HG03135 (cell line): ENCODE measurements around the gene SUCO.

Experiments
- ATAC-seq: cut with Tn5 transposase; IDR thresholded peaks from one replicate; pipeline ENCODE4 v1.9.1; 2021; ENCODE audit warnings: mild to moderate bottlenecking, moderate library complexity; ENCODE audit not compliant: unreplicated experiment

SUCO gene

DNA sequence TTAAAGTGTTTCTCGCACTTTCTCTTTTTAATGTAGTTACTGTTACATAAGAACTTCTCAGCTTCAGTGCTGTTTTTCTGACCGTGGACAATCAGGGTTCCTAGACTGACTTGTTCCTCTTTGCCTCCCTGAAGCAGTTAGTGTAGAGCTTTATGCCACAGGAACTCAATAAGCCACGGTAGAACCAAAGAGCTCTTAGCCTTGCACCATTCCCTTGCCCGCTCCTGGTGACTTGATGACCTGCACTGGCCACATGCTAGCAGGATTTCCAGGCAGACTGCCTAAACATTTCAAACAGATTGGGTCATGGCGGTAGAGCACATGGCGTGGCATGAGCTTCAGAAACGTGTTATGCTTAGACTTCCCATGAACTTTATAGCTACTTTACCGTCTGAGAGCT, 107.2 kb downstream of the SUCO start:
- no peak for ATAC-seq

DNA sequence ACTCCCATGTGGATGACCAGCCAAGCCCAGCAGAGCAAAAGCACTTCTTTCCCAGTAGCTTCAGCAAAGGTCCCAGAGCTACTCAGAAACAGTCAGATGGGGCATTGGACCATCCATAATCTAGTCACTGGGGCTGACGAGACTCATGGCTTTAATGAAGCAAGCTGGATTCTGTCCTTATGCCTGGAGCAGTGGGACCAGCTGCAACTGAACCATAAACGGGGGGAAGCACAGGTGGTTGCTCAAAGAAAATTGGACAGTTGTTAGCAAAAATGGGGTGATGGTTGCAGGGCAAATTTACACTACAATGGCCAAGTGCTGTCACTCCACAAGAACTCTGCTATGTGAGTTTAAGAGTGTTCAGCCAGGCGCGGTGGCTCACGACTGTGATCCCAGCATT, 108.5 kb downstream of the SUCO start:
- ATAC-seq: no peak

DNA sequence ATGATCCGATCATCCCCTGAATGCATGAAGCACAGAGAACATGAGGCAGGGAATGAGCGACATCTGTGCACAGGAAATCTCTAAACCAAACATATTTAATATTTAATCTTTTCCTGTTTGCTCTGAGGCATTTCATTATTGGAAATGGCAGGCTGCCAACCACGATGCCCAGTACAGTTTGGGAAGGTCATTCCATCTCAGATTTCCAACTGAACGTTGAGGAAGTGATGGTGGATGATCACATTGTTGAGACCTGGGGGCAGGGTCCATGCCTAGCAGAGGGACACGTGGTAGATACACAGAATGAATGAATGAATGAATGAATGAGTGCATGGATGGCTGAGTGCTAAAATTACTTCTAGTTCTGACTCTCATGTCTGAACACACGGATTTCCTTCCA, 110.0 kb downstream of the SUCO start:
- no peak for ATAC-seq

DNA sequence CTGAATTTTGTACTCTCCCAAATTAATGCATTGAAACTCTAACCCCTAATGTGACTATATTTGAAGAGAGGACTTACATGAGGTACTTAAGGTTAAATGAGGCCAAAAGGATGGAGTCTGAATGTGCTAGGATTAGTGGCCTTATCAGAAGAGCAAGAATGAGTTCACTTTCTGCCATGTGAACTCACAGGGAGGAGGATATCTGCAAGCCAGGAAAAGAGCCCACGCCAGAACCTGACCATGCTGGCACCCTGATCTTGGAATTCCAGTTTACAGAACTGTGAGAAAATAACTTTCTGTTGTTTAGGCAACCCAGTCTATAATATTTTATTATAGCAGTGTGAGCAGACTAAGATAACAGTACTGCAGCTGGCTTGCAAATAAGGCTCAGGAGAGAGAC, 113.7 kb downstream of the SUCO start:
- no peak for ATAC-seq

DNA sequence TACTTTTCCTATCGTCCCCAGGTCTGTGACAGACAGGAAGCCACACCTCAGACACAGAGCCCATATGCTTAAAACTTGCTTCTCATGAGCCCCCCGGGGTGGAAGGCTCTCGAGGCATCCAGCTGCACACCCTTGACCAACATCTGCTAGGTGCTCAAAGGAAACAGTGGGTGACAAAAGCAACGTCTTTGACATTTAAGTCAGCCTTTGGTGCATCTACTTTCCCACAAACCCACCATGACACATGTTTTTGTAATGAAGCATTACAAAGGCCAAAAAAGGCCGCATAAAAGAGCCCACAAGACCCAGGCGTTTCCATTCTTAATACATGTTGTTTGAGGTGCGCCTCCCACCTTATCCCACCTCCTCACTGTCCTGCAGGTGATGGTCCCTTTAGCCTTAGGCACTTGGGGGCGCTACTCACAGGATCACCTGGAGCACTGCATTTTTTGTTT, 114.2 kb downstream of the SUCO start:
- ATAC-seq: no peak

DNA sequence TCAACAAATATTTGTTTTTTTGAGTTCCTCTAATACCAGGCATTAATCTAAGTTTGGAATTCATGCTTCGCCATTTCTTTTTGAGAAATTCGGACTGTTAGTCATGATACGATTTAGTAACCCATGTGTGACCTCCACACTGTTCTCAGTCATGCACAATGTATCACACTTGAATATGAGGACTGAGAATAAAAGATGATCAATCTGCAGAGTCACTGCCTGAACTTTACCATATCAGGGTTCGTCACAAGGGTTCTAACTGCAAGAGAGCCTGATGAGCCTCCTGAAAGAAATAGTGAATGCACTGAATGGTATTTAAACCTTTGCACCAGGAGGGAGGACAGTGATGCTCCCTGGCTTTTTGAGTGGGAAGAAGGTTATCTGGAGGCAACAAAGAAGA, 115.0 kb downstream of the SUCO start:
- ATAC-seq: no peak

DNA sequence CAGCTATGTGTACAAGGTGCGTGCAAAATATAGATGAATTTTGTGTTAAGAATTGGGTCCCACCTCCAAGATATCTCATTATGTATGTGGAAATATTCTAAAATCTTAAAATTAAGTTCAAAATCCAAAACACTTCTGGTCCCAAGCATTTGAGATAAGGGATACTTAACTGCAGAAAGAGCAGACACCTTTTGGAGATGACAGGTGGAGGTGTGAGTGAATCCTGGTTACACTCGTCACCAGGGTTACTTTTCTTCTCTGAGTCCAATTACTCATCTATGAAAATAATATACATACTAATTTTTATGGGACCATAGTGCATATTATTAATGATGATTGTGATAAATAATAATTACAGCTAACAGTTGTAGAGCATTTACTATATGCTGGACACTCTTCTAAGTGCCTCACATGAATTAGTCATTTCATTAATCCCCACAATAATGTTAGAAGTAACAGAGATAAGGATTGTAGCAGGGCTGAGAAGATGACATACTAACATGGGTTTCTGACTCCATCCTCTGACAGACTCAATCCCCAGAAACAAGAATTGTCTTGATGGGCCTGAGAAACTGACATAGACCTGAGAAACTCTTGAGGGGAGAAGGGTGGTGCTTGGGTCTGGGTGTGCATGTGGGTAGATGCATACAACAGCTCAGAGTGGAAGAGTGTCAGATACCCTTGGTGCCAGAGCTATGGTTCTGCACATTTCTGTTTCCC, 117.7 kb downstream of the SUCO start:
- ATAC-seq: no peak

DNA sequence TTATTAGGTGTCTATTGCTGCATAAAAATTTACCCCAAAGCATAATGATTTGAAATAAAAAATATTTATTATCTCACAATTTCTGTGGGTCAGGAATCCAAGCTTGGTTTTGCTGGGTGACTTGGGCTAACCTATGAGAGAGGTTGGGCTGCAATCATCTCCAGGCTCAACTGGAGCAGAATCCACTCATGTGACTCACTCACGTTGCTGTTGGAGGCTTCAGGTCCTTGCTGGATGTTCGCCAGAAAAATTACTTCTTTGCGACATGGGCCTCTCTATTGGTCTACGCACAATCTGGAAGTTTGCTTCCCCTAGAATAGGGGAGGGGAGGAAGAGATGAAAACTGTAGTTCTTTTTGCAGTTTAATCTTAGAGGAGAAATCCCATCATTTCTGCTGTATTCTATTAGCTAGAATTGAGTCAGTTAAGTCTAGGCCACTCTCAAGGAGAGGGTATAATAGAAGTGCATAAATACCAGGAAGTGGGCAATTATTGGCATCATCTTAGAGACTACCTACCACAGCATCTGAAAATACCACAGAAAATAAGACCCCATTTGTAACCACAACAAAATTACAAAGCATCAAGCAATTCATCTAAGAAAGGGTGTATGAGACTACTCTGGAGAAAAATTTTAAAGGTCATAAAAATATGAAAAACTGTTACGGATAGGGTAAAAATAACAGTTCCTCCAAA, 120.2 kb downstream of the SUCO start:
- no peak for ATAC-seq

DNA sequence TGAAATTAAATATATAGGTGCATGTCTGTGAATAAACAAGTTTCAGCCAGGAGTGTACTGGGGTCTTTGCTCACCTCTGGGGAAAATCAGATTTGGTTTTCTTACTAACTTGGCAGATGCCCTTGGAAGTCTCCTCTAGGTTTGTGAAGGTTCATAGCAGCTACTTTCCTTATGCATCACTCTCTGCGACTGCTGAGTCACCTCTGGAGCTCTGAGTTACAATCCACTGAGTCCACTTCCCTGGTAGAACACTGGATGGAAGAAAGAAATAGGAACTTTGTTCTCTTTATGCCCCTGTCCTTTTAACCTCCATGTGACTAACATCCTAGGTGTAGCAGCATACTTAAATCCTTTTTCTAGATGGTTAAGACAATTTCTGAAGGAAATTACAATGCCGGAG, 121.6 kb downstream of the SUCO start:
- no peak for ATAC-seq

DNA sequence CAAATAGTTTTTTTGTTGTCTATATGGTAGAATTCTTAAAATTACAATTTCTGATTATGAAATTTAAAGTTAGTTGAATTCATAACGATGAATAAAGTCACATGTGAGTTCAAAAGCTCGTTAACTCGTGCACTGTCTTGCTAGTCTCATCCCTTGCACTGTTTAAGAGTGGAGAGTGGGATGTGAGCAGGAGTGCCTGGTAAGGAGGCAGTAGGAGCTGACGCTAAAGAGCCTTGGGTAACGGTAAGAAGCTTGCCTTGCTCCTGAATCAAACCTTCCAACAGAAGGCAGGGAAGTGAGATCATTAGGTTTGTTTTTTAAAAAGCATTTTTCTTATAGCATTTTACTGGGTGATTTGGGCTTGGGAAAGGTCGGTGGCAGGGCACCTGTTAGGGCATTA, 123.6 kb downstream of the SUCO start:
- no peak for ATAC-seq

DNA sequence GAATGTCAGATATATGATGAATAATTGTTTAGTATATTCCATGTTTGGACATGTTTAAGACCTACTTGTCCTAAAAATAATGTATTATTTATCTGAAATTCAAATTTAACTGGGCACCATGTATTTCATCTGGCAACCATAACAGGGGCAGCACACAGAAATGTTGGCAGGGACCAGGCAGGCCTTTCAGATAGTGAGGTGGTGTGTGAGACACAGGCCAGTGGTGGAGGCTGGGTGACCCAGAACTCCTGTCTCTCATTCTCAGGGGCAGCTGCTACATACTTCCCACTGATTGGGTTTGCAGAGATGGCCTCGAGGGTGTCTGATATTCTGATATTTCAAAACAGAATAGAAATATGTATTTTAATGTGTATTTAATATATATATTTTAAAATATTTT, 124.6 kb downstream of the SUCO start:
- ATAC-seq: no peak

DNA sequence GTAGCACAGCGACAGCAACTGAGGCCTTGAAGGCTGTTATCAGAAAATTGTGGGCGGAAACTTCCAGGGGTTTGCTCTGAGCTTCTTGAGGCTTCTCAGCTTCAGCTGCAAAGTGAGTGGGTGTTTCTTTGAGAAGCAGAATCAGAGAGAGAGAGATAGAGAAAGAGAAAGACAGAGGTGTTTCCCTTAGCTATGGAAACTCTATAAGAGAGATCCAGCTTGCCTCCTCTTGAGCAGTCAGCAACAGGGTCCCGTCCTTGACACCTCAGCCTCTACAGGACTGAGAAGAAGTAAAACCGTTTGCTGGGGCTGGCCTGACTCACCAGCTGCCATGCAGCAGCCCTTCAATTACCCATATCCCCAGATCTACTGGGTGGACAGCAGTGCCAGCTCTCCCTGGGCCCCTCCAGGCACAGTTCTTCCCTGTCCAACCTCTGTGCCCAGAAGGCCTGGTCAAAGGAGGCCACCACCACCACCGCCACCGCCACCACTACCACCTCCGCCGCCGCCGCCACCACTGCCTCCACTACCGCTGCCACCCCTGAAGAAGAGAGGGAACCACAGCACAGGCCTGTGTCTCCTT, 126.0 kb downstream of the SUCO start, which contains the start of gene FASLG:
Gene FASLG, plus strand, starts transcription at position 233 of the 583 bp plus-strand sequence. Its CDS starts 99 bp downstream, at position 332.
- no peak for ATAC-seq

DNA sequence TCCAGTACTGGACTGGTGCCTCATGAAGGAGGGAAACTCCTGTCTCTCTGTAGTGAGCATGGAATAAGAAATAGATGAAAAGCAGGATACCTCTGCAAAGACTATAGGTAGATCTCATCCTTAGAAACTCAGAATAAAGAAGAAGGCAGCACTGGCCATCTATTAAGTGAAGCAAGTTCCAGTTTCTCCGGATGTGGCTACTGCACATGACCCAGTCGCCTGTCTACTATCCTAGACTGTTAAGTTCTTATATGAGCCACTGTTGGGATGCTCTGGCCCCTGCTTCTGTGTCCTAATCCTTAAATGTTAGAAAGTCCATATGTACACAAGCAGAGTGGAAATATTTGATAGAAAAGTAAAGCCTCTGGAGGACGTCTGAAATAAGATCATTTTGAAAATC, 128.2 kb downstream of the SUCO start:
- ATAC-seq: no peak
